Activated naive CD4-positive, alpha-beta T cell treated with anti-CD3 and anti-CD28 coated beads for 36 hours (primary cell): ENCODE results near the gene SFT2D3. TPM values are rescaled to one million over a fixed set of nuclear protein-coding genes. Genes with fewer than 3 reads are reported as not detected.

Experiments
- CTCF ChIA-PET: fragments of 350-600 bp; sonication (Branson Sonifier 250); formaldehyde crosslinking; loops from one replicate; lab custom pipeline; 2021; ENCODE audit warnings: antibody characterized with exemption; lab: Charles Lee
- DNase-seq: peaks from one replicate; pipeline ENCODE4 v3.0.0-alpha.2; 2020
- H3K27ac Mint-ChIP-seq: one replicate; pipeline ENCODE4 v1.8.0; 2021; ENCODE audit warnings: mild to moderate bottlenecking, mixed read lengths
- H3K27me3 Mint-ChIP-seq: one replicate; pipeline ENCODE4 v1.8.0; 2021; ENCODE audit warnings: low read depth, mixed read lengths
- H3K36me3 Mint-ChIP-seq: one replicate; pipeline ENCODE4 v1.8.0; 2021; ENCODE audit warnings: low read depth, mixed read lengths
- H3K4me1 Mint-ChIP-seq: one replicate; pipeline ENCODE4 v1.8.0; 2021; ENCODE audit warnings: low read depth, mixed read lengths
- H3K4me3 Mint-ChIP-seq: one replicate; pipeline ENCODE4 v1.8.0; 2021; ENCODE audit warnings: mild to moderate bottlenecking, moderate library complexity, mixed read lengths
- H3K9me3 Mint-ChIP-seq: one replicate; pipeline ENCODE4 v1.8.0; 2021; ENCODE audit warnings: mixed read lengths
- intact Hi-C: fragments of 100-400 bp; cut with micrococcal nuclease; formaldehyde crosslinking; loops from one replicate; pipeline ENCODE4 v1.15.1; 2023
- total RNA-seq, 2 experiments: library from RNA; stranded (reverse); gene quantifications; one replicate each; pipeline ENCODE4 v1.2.3, GENCODE V29; 2021

SFT2D3 gene
- total RNA-seq, 2 experiments from 2014 or later, result 3.1 to 3.3 TPM

GRCh38 chr2:127695491-127696472, 5.5 kb upstream of the SFT2D3 start:
- CTCF ChIA-PET, result interaction anchor here (0.7 kb wide), 2 partner anchors 9 to 105 kb away, joined by 3 read pairs; no protein-coding TSS in a partner anchor
- intact Hi-C loops, result loop anchor here (1.0 kb wide), 1 partner anchor 104 kb away; no protein-coding TSS in a partner anchor

DNA sequence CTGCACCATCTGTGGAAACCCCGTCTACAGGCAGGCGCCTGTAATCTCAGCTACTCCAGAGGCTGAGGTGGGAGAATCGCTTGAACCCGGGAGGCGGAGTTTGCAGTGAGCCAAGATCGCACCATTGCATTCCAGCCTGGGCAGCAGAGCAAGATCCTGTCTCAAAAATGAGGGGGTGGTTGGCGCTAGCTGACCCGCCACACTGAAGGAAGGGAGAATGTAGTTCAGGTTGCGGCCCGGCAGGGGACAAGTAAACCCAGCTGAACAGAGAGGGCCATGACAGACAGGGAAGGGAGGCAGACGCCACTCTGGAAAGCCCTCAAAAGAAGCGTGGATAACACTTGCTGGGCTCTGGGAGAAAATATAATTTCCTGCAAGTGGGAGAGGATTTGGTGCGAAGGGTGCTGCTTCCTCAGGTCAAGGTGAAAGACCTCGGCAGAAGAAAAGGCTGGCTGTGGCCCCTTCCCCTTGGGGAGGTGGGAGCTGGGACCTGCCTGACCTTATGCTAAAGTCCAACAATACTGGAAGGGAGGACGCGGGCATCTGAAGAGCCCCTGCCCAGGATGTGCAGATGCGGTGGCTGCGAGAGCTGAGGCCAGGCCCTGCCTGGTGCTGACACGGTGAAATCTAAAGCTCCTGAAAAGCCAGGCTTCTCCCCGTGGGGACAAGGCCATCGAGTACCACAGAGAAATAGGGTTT, 3.7 kb upstream of the SFT2D3 start:
- Mint-ChIP-seq H3K27me3 (no peaks in the 10 kb centered on the region), H3K27ac (no peak overlapping the region), H3K9me3 (no peaks in the 10 kb centered on the region), H3K4me1 (peaks cover 13% of the 10 kb centered on the region), H3K36me3 (peaks cover 5% of the 10 kb centered on the region), H3K4me3 (no peak overlapping the region)
- intact Hi-C loops, result no loop called here
- DNase-seq, result no peak
- CTCF ChIA-PET, result interaction anchor here (0.7 kb wide), 1 partner anchor 494 kb away, joined by 3 read pairs; no protein-coding TSS in a partner anchor

More at GRCh38 chr2:127695491-127696472, 5.5 kb upstream of the SFT2D3 start:
- H3K4me3 Mint-ChIP-seq, result no peak overlapping the region
- peak; percentile 74 for DNase-seq
- H3K27me3 Mint-ChIP-seq, result no peaks in the 10 kb centered on the region
- peaks cover 7% of the 10 kb centered on the region for H3K4me1 Mint-ChIP-seq
- no peak overlapping the region for H3K27ac Mint-ChIP-seq
- peaks cover 13% of the 10 kb centered on the region for H3K9me3 Mint-ChIP-seq
- H3K36me3 Mint-ChIP-seq, result peaks cover 8% of the 10 kb centered on the region

DNA sequence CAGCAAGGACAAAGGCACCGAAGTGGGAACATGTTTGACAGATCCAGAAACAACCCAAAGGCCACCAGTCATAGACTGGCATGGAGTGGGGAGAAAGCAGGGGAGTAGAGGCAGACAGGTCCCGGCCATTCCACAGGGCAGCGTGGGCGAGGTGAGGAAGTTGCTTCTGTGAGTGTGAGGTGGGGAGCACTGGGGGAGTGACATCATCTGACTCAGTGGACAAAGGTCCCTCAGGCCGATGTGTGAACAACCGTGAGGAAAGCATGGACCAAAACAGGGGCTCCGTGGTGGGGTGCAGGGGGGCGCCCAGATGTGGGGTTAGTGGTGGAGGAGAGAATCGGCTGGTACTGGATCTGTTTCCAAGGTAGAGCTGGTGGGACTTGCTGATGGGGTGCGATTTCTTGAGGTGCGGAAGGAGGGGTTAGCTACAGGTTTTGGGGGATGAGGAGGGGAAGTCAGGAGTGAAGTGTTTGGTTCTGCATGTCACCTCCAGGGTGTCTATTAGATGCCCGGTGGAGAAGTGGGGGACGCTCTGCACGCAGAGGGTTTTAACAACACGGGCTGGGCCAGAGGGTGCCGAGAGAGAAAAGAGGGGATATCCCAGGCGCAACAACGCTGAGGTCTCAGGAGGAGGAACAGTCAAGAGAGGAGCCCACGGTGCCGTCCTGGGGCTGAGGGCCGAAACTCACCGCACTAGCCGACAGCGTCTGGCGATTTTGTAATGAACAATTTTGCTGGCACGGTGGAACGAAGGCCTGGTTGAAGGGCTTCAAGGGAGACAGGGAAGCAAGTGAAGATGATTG, 2.5 kb upstream of the SFT2D3 start:
- CTCF ChIA-PET, result no interaction called here
- peaks cover 22% of the 10 kb centered on the region for H3K4me1 Mint-ChIP-seq
- H3K36me3 Mint-ChIP-seq, result peaks cover 12% of the 10 kb centered on the region
- H3K4me3 Mint-ChIP-seq, result no peak overlapping the region
- intact Hi-C loops, result no loop called here
- no peak for DNase-seq
- H3K27me3 Mint-ChIP-seq, result no peaks in the 10 kb centered on the region
- no peak overlapping the region for H3K27ac Mint-ChIP-seq
- H3K9me3 Mint-ChIP-seq, result no peaks in the 10 kb centered on the region

DNA sequence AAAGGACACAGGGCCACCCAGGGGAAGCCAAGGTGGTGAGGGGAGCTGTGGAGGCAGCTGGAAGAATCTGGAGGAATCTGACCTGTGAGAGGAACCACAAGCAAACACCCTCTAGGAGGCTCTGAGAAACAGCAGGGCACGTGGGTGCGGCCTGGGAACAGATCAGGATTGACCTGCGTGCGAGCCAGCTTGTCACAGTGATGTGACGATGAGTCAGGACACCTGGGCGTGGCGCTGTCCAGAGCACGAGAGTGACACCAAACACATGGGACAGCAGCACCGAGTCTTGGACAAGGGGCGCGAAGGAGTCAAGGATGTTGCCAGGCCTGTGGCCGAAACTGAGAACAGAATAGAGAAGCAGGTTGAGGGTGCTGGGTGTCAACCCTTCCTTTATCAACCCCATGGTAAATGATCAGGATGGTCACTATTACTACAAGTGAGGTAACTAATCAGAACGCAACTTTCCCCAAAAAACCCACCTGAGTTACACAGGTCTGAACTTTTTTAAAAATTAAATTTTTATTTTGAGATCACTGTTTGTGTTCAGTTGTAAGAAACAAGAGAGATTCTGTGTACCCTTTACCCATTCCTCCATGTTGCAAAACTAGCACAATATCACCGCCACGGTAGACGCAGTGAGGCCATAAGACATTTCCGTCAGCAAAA, 637 bp upstream of the SFT2D3 start:
- intact Hi-C loops, result loop anchor here (1.0 to 5.0 kb wide), 7 partner anchors 60 to 618 kb away; partner anchors contain the start of genes HS6ST1, IWS1, POLR2D and WDR33
- H3K36me3 Mint-ChIP-seq, result peaks cover 27% of the 10 kb centered on the region
- no peaks in the 10 kb centered on the region for H3K27me3 Mint-ChIP-seq
- CTCF ChIA-PET, result no interaction called here
- no peaks in the 10 kb centered on the region for H3K9me3 Mint-ChIP-seq
- peak; percentile 6 for DNase-seq
- peak overlapping the region; percentile 95 for H3K27ac Mint-ChIP-seq
- peak overlapping the region; percentile 88 for H3K4me3 Mint-ChIP-seq
- H3K4me1 Mint-ChIP-seq, result peaks cover 38% of the 10 kb centered on the region

- peak overlapping the region; percentile 86 for H3K27ac Mint-ChIP-seq
- CTCF ChIA-PET, result interaction anchor here (0.6 to 1.4 kb wide), 6 partner anchors 12 to 223 kb away, joined by 3 read pairs; partner anchors contain the start of gene WDR33
- peak overlapping the region; percentile 88 for H3K4me3 Mint-ChIP-seq
- intact Hi-C loops, result loop anchor here (1.0 to 5.0 kb wide), 11 partner anchors 47 to 620 kb away; partner anchors contain the start of genes HS6ST1, IWS1, POLR2D and UGGT1
- peak; percentile 81 for DNase-seq
- H3K36me3 Mint-ChIP-seq, result peaks cover 33% of the 10 kb centered on the region
- H3K4me1 Mint-ChIP-seq, result peaks cover 40% of the 10 kb centered on the region
- no peaks in the 10 kb centered on the region for H3K27me3 Mint-ChIP-seq
- H3K9me3 Mint-ChIP-seq, result no peaks in the 10 kb centered on the region
Observed at GRCh38 chr2:127701651-127702394, 526 bp downstream of the SFT2D3 start.

- peak overlapping the region; percentile 86 for H3K27ac Mint-ChIP-seq
- H3K9me3 Mint-ChIP-seq, result no peaks in the 10 kb centered on the region
- intact Hi-C loops, result loop anchor here (1.0 to 5.0 kb wide), 6 partner anchors 46 to 620 kb away; partner anchors contain the start of gene UGGT1
- no peaks in the 10 kb centered on the region for H3K27me3 Mint-ChIP-seq
- peaks cover 40% of the 10 kb centered on the region for H3K4me1 Mint-ChIP-seq
- H3K36me3 Mint-ChIP-seq, result peaks cover 34% of the 10 kb centered on the region
- no peak for DNase-seq
- CTCF ChIA-PET, result interaction anchor here (0.6 to 1.4 kb wide), 7 partner anchors 10 to 223 kb away, joined by 3 read pairs; partner anchors contain the start of gene WDR33
- H3K4me3 Mint-ChIP-seq, result peak overlapping the region; percentile 76
Observed at GRCh38 chr2:127702395-127703009, 1.2 kb downstream of the SFT2D3 start.

DNA sequence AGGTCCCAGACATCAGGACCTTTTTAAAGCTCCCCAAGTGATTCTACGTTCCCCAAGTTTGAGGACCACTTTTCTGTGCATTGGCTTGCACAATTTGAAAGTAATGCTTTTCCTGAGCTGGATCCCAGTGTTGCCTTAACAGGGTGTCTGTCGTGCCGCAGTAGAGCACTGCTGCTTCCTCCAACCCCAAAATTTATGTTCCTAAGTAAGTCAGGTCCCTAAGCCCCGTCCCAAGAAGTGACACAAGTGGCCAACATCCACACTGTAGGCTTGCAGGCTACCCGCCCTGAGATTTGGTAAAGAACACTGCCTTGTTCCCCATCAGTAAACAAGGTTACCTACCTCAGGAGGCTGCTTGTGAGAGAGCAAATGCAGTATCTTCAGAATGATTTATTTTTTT, 2.0 kb downstream of the SFT2D3 start:
- Mint-ChIP-seq H3K27me3 (no peaks in the 10 kb centered on the region), H3K27ac (no peak overlapping the region), H3K4me1 (peaks cover 40% of the 10 kb centered on the region), H3K4me3 (no peak overlapping the region), H3K36me3 (peaks cover 37% of the 10 kb centered on the region), H3K9me3 (no peaks in the 10 kb centered on the region)
- DNase-seq, result no peak
- intact Hi-C loops, result loop anchor here (2.0 to 5.0 kb wide), 4 partner anchors 46 to 621 kb away; no protein-coding TSS in a partner anchor
- CTCF ChIA-PET, result interaction anchor here (1.0 to 1.4 kb wide), 2 partner anchors 11 to 108 kb away, joined by 3 read pairs; partner anchors contain the start of gene WDR33

DNA sequence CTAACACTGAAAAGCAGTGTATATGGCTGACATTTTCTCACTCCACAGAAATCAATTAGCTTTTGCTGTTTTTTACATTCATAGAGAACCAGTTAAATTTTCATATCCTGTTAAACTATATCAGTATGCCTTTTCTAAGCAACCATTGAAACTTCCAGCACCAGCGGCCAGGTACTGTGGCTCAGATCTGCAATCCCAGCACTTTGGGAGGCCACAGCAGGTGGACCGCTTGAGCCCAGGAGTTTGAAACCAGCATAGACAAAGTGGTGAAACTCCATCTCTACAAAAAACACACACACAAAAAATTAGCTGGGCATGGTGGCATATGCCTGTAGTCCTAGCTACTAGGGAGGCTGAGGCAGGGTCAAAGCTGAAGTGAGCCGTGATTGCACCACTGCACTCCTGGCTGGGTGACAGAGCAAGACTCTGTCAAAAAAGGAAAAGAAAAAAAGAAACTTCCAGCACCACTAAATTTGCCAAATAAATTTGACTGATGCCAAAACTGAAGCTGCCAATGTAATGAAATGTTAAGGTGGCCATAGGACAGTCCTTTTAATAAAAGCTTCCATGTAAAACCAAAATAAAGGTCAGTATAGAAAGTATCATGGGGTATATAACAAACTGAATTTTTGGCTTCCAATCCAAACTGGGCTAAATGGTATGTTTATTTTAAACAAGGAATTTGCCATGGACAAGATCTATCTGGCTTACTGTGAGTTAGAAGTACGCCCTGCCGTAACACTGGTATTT, 3.5 kb downstream of the SFT2D3 start:
- CTCF ChIA-PET, result interaction anchor here (0.8 to 0.9 kb wide), 4 partner anchors 9 to 114 kb away, joined by 3 to 5 read pairs (median 3); no protein-coding TSS in a partner anchor
- Mint-ChIP-seq H3K4me1 (peaks cover 40% of the 10 kb centered on the region), H3K9me3 (no peaks in the 10 kb centered on the region), H3K27me3 (no peaks in the 10 kb centered on the region), H3K27ac (no peak overlapping the region), H3K4me3 (no peak overlapping the region), H3K36me3 (peaks cover 41% of the 10 kb centered on the region)
- DNase-seq, result no peak
- intact Hi-C loops, result loop anchor here (5.0 kb wide), 2 partner anchors 293 to 623 kb away; no protein-coding TSS in a partner anchor

DNA sequence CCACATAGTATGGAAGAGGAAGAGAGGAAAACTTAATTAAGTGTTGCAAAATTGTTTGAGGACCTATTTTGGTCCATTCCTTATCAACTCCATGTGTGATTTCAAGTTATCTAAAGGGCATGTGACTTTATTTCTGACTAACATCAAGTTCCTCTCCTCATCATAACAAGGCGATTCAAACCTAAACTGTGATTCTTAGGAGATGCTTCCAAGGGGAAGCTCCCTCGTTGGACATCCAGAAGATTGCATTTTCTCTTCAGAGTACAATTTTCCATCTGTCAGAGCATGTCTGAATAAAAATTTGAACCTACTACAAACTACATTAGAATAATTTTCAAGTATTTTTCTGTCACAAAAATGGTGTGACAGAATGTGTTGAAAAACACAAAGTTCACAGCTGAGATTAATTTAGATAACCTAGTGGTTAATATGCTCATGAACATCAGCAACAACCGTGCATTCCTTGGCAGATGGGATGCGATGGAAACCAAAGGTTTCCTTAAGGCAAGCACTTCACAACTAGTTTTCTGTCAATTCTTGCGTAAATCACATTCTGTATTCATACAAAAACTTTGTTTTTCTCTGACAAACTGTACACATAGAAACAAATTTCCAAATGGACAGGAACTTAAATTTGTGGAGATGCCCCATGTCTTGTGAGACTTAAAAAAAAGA, 4.2 kb downstream of the SFT2D3 start:
- H3K9me3 Mint-ChIP-seq, result no peaks in the 10 kb centered on the region
- peaks cover 41% of the 10 kb centered on the region for H3K36me3 Mint-ChIP-seq
- no peak for DNase-seq
- H3K27me3 Mint-ChIP-seq, result no peaks in the 10 kb centered on the region
- H3K27ac Mint-ChIP-seq, result no peak overlapping the region
- peaks cover 35% of the 10 kb centered on the region for H3K4me1 Mint-ChIP-seq
- H3K4me3 Mint-ChIP-seq, result no peak overlapping the region
- intact Hi-C loops, result no loop called here
- CTCF ChIA-PET, result no interaction called here
